GM12801 (cell line): ENCODE results near the gene CCDC158.

Source experiments
- CTCF ChIP-seq: IDR thresholded peaks from one replicate; pipeline ENCODE4 v1.5.1; 2011; ENCODE audit warnings: control low read depth; ENCODE audit not compliant: insufficient read length; ENCODE audit errors: extremely low read depth

The CCDC158 gene

GRCh38 chr4:76364763-76365162 is 56.2 kb downstream of the CCDC158 start:
- TF ChIP-seq CTCF: no peak

GRCh38 chr4:76363556-76364290 is 57.2 kb downstream of the CCDC158 start:
- no peak for TF ChIP-seq CTCF

- TF ChIP-seq CTCF: no peak
Measured at GRCh38 chr4:76361689-76362412, 59.1 kb downstream of the CCDC158 start.

GRCh38 chr4:76357981-76358380 is 63.0 kb downstream of the CCDC158 start:
- TF ChIP-seq CTCF: no peak

GRCh38 chr4:76354517-76355473 is 66.1 kb downstream of the CCDC158 start:
- no peak for TF ChIP-seq CTCF

- TF ChIP-seq CTCF: no peak
Measured at GRCh38 chr4:76342803-76343202, 78.1 kb downstream of the CCDC158 start.

- no peak for TF ChIP-seq CTCF
Measured at GRCh38 chr4:76342191-76342590, 78.8 kb downstream of the CCDC158 start.
